ENCODE measurements around the gene PSMB5. TPM values are rescaled to one million over a fixed set of nuclear protein-coding genes. Genes with fewer than 3 reads are reported as not detected.
"Not testable (repeated sequence)": the region's sequence is repeated elsewhere in the genome, so short reads cannot be mapped to it uniquely, and the experiment has no call there.

Gene PSMB5
- polyA plus RNA-seq, 2 donors = 35.1 to 136 TPM

- Histone ChIP-seq H3K27me3 (ENCODE audit: control insufficient read depth in 1 of 2, insufficient read depth in 2 of 2, low read length in 2 of 2) (no peaks in the 10 kb centered on the region), H3K4me1 (ENCODE audit: control insufficient read depth in 2 of 2, insufficient read depth in 2 of 2, low read length in 1 of 2) (no peaks in the 10 kb centered on the region), H3K27ac (ENCODE audit: low read depth in 2 of 2, low read length in 1 of 2) (no peak overlapping the region), H3K4me3 (ENCODE audit: low read depth in 1 of 2, low read length in 2 of 2) (no peak overlapping the region), H3K9me3 (ENCODE audit: control insufficient read depth in 2 of 2, insufficient read depth in 1 of 2, low read depth in 1 of 2, low read length in 1 of 2) (no peaks in the 10 kb centered on the region), H3K36me3 (ENCODE audit: control insufficient read depth in 2 of 2, insufficient read depth in 2 of 2, low read length in 1 of 2) (peaks cover 7 to 11% of the 10 kb centered on the region in 2 donors)
- WGBS, 2 donors = 72 to 79% methylated on average over 9 of the region's 9 CpGs
Measured at GRCh38 chr14:23021434-23021833, 13.3 kb downstream of the PSMB5 start.

- Histone ChIP-seq H3K36me3 (ENCODE audit: control insufficient read depth in 2 of 2, insufficient read depth in 2 of 2, low read length in 1 of 2) (peaks cover 2 to 4% of the 10 kb centered on the region in 2 donors), H3K4me3 (ENCODE audit: low read depth in 1 of 2, low read length in 2 of 2) (no peak overlapping the region), H3K9me3 (ENCODE audit: control insufficient read depth in 2 of 2, insufficient read depth in 1 of 2, low read depth in 1 of 2, low read length in 1 of 2) (no peaks in the 10 kb centered on the region), H3K27ac (ENCODE audit: low read depth in 2 of 2, low read length in 1 of 2) (no peak overlapping the region), H3K4me1 (ENCODE audit: control insufficient read depth in 2 of 2, insufficient read depth in 2 of 2, low read length in 1 of 2) (no peaks in the 10 kb centered on the region), H3K27me3 (ENCODE audit: control insufficient read depth in 1 of 2, insufficient read depth in 2 of 2, low read length in 2 of 2) (no peaks in the 10 kb centered on the region)
- WGBS, 2 donors = 91 to 92% methylated on average over 7 of the region's 7 CpGs
Measured at GRCh38 chr14:23020143-23021128, 14.3 kb downstream of the PSMB5 start.

DNA sequence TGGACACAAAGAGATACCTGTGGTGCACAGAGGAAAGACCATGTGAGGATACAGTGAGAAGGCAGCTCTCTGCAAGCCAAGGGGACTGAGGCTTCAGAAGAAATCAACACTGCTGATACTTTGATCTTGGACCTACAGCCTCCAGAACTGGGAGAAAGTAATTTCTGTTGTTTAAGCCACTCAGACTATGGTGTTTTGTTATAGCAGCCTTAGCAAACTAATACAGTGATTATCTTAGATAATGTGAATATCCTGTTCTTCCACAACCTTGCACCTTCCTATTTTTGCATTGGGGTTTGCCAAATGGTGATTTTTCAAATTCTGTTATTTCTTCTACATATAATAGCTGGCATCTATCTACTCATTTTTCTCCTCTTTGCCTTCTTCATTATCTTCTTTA, 16.6 kb downstream of the PSMB5 start:
- no peaks in the 10 kb centered on the region for H3K4me1 ChIP-seq (ENCODE audit: control insufficient read depth in 2 of 2, insufficient read depth in 2 of 2, low read length in 1 of 2)
- H3K4me3 ChIP-seq (ENCODE audit: low read depth in 1 of 2, low read length in 2 of 2) = no peak overlapping the region
- no peaks in the 10 kb centered on the region for H3K36me3 ChIP-seq (ENCODE audit: control insufficient read depth in 2 of 2, insufficient read depth in 2 of 2, low read length in 1 of 2)
- no peak overlapping the region for H3K27ac ChIP-seq (ENCODE audit: low read depth in 2 of 2, low read length in 1 of 2)
- H3K27me3 ChIP-seq (ENCODE audit: control insufficient read depth in 1 of 2, insufficient read depth in 2 of 2, low read length in 2 of 2) = no peaks in the 10 kb centered on the region
- no peaks in the 10 kb centered on the region for H3K9me3 ChIP-seq (ENCODE audit: control insufficient read depth in 2 of 2, insufficient read depth in 1 of 2, low read depth in 1 of 2, low read length in 1 of 2)

- Histone ChIP-seq H3K36me3 (ENCODE audit: control insufficient read depth in 2 of 2, insufficient read depth in 2 of 2, low read length in 1 of 2) (no peaks in the 10 kb centered on the region), H3K27me3 (ENCODE audit: control insufficient read depth in 1 of 2, insufficient read depth in 2 of 2, low read length in 2 of 2) (no peaks in the 10 kb centered on the region), H3K9me3 (ENCODE audit: control insufficient read depth in 2 of 2, insufficient read depth in 1 of 2, low read depth in 1 of 2, low read length in 1 of 2) (no peaks in the 10 kb centered on the region), H3K4me1 (ENCODE audit: control insufficient read depth in 2 of 2, insufficient read depth in 2 of 2, low read length in 1 of 2) (no peaks in the 10 kb centered on the region), H3K4me3 (ENCODE audit: low read depth in 1 of 2, low read length in 2 of 2) (no peak overlapping the region), H3K27ac (ENCODE audit: low read depth in 2 of 2, low read length in 1 of 2) (no peak overlapping the region)
- WGBS, 2 donors = 80 to 86% methylated on average over 5 of the region's 5 CpGs
Measured at GRCh38 chr14:23017091-23017490, 17.6 kb downstream of the PSMB5 start.

GRCh38 chr14:23015618-23016017, 19.1 kb downstream of the PSMB5 start:
- no peaks in the 10 kb centered on the region for H3K4me1 ChIP-seq (ENCODE audit: control insufficient read depth in 2 of 2, insufficient read depth in 2 of 2, low read length in 1 of 2)
- WGBS, 2 donors = 83 to 88% methylated on average over 4 of the region's 4 CpGs

DNA sequence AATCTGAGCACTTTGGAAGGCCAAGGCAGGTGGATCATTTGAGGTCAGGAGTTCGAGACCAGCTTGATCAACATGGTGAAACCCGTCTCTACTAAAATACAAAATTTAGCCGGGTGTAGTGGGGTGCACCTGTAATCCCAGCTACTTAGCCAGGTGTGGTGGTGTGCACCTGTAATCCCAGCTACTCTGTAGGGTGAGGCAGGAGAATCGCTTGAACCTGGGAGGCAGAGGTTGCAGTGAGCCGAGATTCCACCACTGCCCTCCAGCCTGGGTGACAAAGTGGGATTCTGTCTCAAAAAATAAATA, 21.0 kb downstream of the PSMB5 start:
- not testable (repeated sequence) for H3K4me1 ChIP-seq (ENCODE audit: control insufficient read depth in 2 of 2, insufficient read depth in 2 of 2, low read length in 1 of 2); H3K27me3 ChIP-seq (ENCODE audit: control insufficient read depth in 1 of 2, insufficient read depth in 2 of 2, low read length in 2 of 2); H3K9me3 ChIP-seq (ENCODE audit: control insufficient read depth in 2 of 2, insufficient read depth in 1 of 2, low read depth in 1 of 2, low read length in 1 of 2); H3K36me3 ChIP-seq (ENCODE audit: control insufficient read depth in 2 of 2, insufficient read depth in 2 of 2, low read length in 1 of 2); H3K27ac ChIP-seq (ENCODE audit: low read depth in 2 of 2, low read length in 1 of 2); H3K4me3 ChIP-seq (ENCODE audit: low read depth in 1 of 2, low read length in 2 of 2)
- 94 to 96% methylated on average over 5 of the region's 5 CpGs for WGBS, 2 donors

More at GRCh38 chr14:23015618-23016017, 19.1 kb downstream of the PSMB5 start:
- Histone ChIP-seq H3K4me3 (ENCODE audit: low read depth in 1 of 2, low read length in 2 of 2) (no peak overlapping the region), H3K27ac (ENCODE audit: low read depth in 2 of 2, low read length in 1 of 2) (no peak overlapping the region), H3K9me3 (ENCODE audit: control insufficient read depth in 2 of 2, insufficient read depth in 1 of 2, low read depth in 1 of 2, low read length in 1 of 2) (no peaks in the 10 kb centered on the region), H3K36me3 (ENCODE audit: control insufficient read depth in 2 of 2, insufficient read depth in 2 of 2, low read length in 1 of 2) (no peaks in the 10 kb centered on the region), H3K27me3 (ENCODE audit: control insufficient read depth in 1 of 2, insufficient read depth in 2 of 2, low read length in 2 of 2) (no peaks in the 10 kb centered on the region)

- Histone ChIP-seq H3K9me3 (ENCODE audit: control insufficient read depth in 2 of 2, insufficient read depth in 1 of 2, low read depth in 1 of 2, low read length in 1 of 2) (no peaks in the 10 kb centered on the region), H3K4me3 (ENCODE audit: low read depth in 1 of 2, low read length in 2 of 2) (no peak overlapping the region), H3K36me3 (ENCODE audit: control insufficient read depth in 2 of 2, insufficient read depth in 2 of 2, low read length in 1 of 2) (no peaks in the 10 kb centered on the region), H3K27me3 (ENCODE audit: control insufficient read depth in 1 of 2, insufficient read depth in 2 of 2, low read length in 2 of 2) (no peaks in the 10 kb centered on the region), H3K27ac (ENCODE audit: low read depth in 2 of 2, low read length in 1 of 2) (no peak overlapping the region), H3K4me1 (ENCODE audit: control insufficient read depth in 2 of 2, insufficient read depth in 2 of 2, low read length in 1 of 2) (no peaks in the 10 kb centered on the region)
- 67 to 76% methylated on average over 6 of the region's 6 CpGs for WGBS, 2 donors
Measured at GRCh38 chr14:23013054-23013748, 21.5 kb downstream of the PSMB5 start.

DNA sequence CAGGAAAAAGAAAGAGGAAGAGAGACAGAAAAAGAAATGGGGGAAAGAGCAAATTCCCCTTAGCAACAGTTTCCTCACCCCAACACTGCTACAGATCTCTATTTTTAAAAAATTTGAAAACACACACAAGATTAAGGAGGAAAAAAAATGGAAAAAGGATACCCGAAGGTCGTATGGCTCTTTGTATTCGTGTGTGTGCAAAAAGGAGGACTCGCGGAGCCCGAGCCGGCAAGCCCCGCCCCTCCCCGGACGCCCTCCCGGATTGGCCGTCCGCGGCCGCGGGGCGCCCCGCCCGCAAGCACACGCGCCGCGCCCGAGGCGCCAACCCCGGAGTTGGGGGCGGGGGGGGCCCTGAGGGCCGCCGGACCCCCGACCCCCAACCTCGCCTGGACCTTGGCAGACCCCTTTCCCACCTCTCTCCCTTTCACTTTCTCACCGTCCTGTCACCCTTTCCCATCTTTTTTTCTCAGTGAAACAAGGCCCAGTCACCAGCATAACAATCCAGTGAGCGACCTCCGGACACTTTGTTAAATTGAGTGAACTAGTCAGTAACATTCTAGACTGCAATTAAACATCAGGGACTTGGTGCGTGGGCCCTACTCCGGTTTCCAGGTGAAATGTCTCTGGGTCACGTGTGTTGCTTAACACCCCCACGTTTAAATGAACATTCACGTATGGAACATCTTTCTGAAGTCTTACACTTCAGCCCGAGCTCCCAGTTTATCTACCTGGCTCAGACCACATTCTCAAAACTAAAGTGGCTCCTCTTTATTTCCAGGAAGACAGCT, 24.6 kb downstream of the PSMB5 start, which contains the start of gene C14orf93:
C14orf93 (minus strand) TSS at position 205 of the 788 bp plus-strand sequence. CDS start 11,120 bp downstream, outside the sequence.
- Histone ChIP-seq H3K27ac (ENCODE audit: low read depth in 2 of 2, low read length in 1 of 2) (peak within 1 kb of the TSS; percentile 87 to 94), H3K4me3 (ENCODE audit: low read depth in 1 of 2, low read length in 2 of 2) (peak within 1 kb of the TSS; percentile 61 to 62), H3K27me3 (ENCODE audit: control insufficient read depth in 1 of 2, insufficient read depth in 2 of 2, low read length in 2 of 2) (no peaks in the 10 kb centered on the region), H3K9me3 (ENCODE audit: control insufficient read depth in 2 of 2, insufficient read depth in 1 of 2, low read depth in 1 of 2, low read length in 1 of 2) (no peaks in the 10 kb centered on the region), H3K36me3 (ENCODE audit: control insufficient read depth in 2 of 2, insufficient read depth in 2 of 2, low read length in 1 of 2) (no peaks in the 10 kb centered on the region), H3K4me1 (ENCODE audit: control insufficient read depth in 2 of 2, insufficient read depth in 2 of 2, low read length in 1 of 2) (no peaks in the 10 kb centered on the region)
- WGBS, 2 donors = 1 to 2% methylated on average over 39 to 40 of the region's 40 CpGs

- H3K4me1 ChIP-seq (ENCODE audit: control insufficient read depth in 2 of 2, insufficient read depth in 2 of 2, low read length in 1 of 2) = no peaks in the 10 kb centered on the region
- H3K27me3 ChIP-seq (ENCODE audit: control insufficient read depth in 1 of 2, insufficient read depth in 2 of 2, low read length in 2 of 2) = no peaks in the 10 kb centered on the region
- H3K27ac ChIP-seq (ENCODE audit: low read depth in 2 of 2, low read length in 1 of 2) = peak overlapping the region; percentile 51 to 94
- no peaks in the 10 kb centered on the region for H3K9me3 ChIP-seq (ENCODE audit: control insufficient read depth in 2 of 2, insufficient read depth in 1 of 2, low read depth in 1 of 2, low read length in 1 of 2)
- H3K36me3 ChIP-seq (ENCODE audit: control insufficient read depth in 2 of 2, insufficient read depth in 2 of 2, low read length in 1 of 2) = no peaks in the 10 kb centered on the region
- 16 to 18% methylated on average over 8 of the region's 8 CpGs for WGBS, 2 donors
- peak overlapping the region in 1 of 2 donors; percentile 61 for H3K4me3 ChIP-seq (ENCODE audit: low read depth in 1 of 2, low read length in 2 of 2)
Measured at GRCh38 chr14:23009483-23009938, 25.2 kb downstream of the PSMB5 start.
